Measurements from ENCODE around the gene EFCC1. TPM values are rescaled to one million over a fixed set of nuclear protein-coding genes. Genes with fewer than 3 reads are reported as not detected.

Gene EFCC1
- total RNA-seq, result 1.5 and 3.3 TPM in 2 replicates

GRCh38 chr3:129001101-129001805 lies at the start of gene EFCC1:
Gene EFCC1 (plus strand): TSS chr3:129001304. CDS start chr3:129001629, 325 bp downstream.

GRCh38 chr3:128993461-128994172 lies 7.5 kb upstream of the EFCC1 start, which contains the start of gene CFAP92:
Gene CFAP92 (minus strand): TSS chr3:128994076. CDS start chr3:128993304, 772 bp downstream.

GRCh38 chr3:129060276-129061022 lies 59.3 kb downstream of the EFCC1 start, which contains the start of gene GP9:
Gene GP9 (plus strand): TSS chr3:129060779. CDS start chr3:129061740, 961 bp downstream.

Other genes starting within 250 kb of the EFCC1 start
- gene ACAD9, start 121.7 kb upstream of the EFCC1 start, total RNA-seq, result 30.3 and 43.9 TPM in 2 replicates
- 0.16 and 0.69 TPM in 2 replicates for gene CFAP92, start 7.2 kb upstream of the EFCC1 start, total RNA-seq
- not detected in 2 replicates for gene GP9, start 59.5 kb downstream of the EFCC1 start, total RNA-seq
- gene RAB43, start 120.5 kb downstream of the EFCC1 start, total RNA-seq, result 23.5 and 59.1 TPM in 2 replicates
- gene ISY1, start 159.8 kb downstream of the EFCC1 start, total RNA-seq, result 28.7 and 34.7 TPM in 2 replicates
- 141 and 234 TPM in 2 replicates for gene CNBP, start 182.6 kb downstream of the EFCC1 start, total RNA-seq
- gene COPG1, start 248.3 kb downstream of the EFCC1 start, total RNA-seq, result 197 and 374 TPM in 2 replicates

Data from bladder microvascular endothelial cell (primary cell).